HEK293T (cell line): ENCODE data around the gene DTNB.

ENCODE experiments used
- ARNT ChIP-seq: fragments of 450-650 bp; IDR thresholded peaks from 2 replicates; pipeline ENCODE4 v1.6.1; 2017; ENCODE audit warnings: mild to moderate bottlenecking
- BHLHE40 ChIP-seq: fragments of 450-650 bp; IDR thresholded peaks from 2 replicates; pipeline ENCODE4 v1.6.1; 2016; ENCODE audit warnings: mild to moderate bottlenecking, moderate library complexity, borderline replicate concordance
- CTBP1 ChIP-seq: fragments of 450-650 bp; IDR thresholded peaks from 2 replicates; pipeline ENCODE4 v1.6.1; 2016; ENCODE audit warnings: borderline replicate concordance
- FOXA1 ChIP-seq: fragments of 450-650 bp; IDR thresholded peaks from 2 replicates; pipeline ENCODE4 v1.6.1; 2016; ENCODE audit warnings: mild to moderate bottlenecking
- FOXM1 ChIP-seq: fragments of 450-650 bp; IDR thresholded peaks from 2 replicates; pipeline ENCODE4 v1.6.1; 2017; ENCODE audit warnings: mild to moderate bottlenecking, borderline replicate concordance
- L3MBTL2 ChIP-seq: fragments of 450-650 bp; conservative IDR thresholded peaks from 2 replicates; pipeline ENCODE4 v1.6.1; 2016; ENCODE audit warnings: mild to moderate bottlenecking
- NFRKB ChIP-seq: fragments of 450-650 bp; IDR thresholded peaks from 2 replicates; pipeline ENCODE4 v1.6.1; 2016; ENCODE audit warnings: mild to moderate bottlenecking, moderate library complexity
- SP1 ChIP-seq: fragments of 450-650 bp; IDR thresholded peaks from 2 replicates; pipeline ENCODE4 v1.6.1; 2017
- SUZ12 ChIP-seq: fragments of 450-650 bp; IDR thresholded peaks from 2 replicates; pipeline ENCODE4 v1.6.1; 2016; ENCODE audit warnings: mild to moderate bottlenecking

DNA sequence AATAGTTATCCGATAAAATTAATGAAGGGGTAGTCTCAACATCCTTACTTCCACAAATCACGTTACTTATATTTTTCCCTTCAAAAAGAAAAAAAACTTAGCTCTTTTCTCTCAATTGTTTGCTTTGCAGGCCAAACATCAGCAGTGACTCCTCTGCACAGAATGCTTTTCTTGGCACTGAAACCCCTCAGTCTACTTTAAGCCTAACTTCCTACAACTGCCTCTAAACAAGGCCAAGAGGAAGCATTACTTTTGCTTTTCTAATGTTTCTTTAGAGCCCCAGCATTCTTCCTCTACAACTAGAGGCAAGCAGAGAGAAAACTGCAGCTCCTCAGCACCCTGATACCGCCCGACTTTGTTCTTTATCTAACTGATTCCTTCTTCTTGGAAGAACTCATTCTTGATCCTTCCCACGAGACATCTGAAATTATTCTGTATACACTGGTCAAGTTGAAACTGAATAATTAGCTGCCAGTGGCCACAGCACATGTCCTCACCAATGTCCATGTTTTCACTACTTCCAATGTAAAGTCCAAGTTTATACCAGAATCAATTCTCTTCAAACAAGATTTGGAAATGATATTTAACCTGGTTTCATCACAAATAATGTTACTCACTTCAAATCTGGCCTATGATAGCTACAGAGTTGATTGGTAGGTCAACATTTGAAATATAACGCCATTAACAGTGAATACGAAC is 55.3 kb downstream of the DTNB start:
- TF ChIP-seq FOXM1, result no peak
- TF ChIP-seq FOXA1, result no peak
- no peak for TF ChIP-seq CTBP1
- no peak for TF ChIP-seq NFRKB
- TF ChIP-seq L3MBTL2, result no peak
- TF ChIP-seq SUZ12, result no peak
- TF ChIP-seq BHLHE40, result no peak
- no peak for TF ChIP-seq SP1
- TF ChIP-seq ARNT, result no peak
